HG03520 (cell line): ENCODE measurements around the gene PLEKHA7.

Experiments
- ATAC-seq: cut with Tn5 transposase; IDR thresholded peaks from one replicate; pipeline ENCODE4 v1.9.1; 2021; ENCODE audit warnings: mild to moderate bottlenecking, moderate library complexity; ENCODE audit not compliant: unreplicated experiment

The PLEKHA7 gene

GRCh38 chr11:16856022-16856471 lies 158.2 kb downstream of the PLEKHA7 start:
- ATAC-seq, result no peak

GRCh38 chr11:16854979-16855378 lies 159.2 kb downstream of the PLEKHA7 start:
- no peak for ATAC-seq

GRCh38 chr11:16853859-16854258 lies 160.4 kb downstream of the PLEKHA7 start:
- ATAC-seq, result no peak

GRCh38 chr11:16853266-16853665 lies 160.9 kb downstream of the PLEKHA7 start:
- no peak for ATAC-seq

DNA sequence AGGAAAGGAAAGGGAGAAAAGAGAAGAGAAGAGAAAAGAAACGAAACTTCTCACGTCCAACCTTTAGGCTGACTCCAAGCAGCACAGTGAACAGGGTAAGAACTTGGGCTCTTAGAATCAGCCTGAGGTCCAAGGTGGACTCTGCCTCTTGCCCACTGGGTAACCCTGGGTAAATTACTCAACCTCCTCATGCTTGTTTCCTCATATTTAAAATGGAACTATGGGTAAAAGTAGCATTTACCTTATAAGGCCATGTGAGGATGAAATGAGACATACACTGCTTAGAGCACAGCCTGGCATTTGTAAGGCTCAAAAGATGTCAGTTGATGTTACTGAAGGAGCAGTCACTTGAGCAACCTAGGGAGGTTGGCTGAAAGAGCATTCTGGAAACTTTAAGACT lies 167.9 kb downstream of the PLEKHA7 start:
- ATAC-seq, result no peak

DNA sequence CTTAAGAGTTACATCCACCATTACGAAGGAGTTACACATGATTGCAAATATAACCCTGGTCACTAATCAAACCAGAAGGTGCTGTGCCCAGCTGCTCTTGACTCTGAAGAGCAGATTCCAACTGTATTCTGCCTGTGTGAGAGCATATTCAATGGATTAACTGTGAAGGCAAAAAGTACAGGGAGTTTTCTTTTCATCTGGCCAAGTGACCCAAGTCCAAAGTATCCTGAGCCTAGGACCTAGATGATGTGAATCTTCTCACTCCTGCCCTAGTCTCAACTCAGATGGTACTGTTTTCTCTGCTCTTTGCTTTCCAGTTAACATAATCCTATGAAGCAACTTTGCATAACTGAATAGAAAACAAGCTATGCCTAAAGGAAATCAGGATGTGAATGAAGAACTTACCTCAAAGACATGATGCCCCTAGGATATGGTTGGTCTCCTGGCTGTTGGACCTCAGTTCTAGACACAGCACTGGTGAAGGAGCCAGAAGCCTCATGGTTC lies 169.9 kb downstream of the PLEKHA7 start:
- ATAC-seq, result no peak

DNA sequence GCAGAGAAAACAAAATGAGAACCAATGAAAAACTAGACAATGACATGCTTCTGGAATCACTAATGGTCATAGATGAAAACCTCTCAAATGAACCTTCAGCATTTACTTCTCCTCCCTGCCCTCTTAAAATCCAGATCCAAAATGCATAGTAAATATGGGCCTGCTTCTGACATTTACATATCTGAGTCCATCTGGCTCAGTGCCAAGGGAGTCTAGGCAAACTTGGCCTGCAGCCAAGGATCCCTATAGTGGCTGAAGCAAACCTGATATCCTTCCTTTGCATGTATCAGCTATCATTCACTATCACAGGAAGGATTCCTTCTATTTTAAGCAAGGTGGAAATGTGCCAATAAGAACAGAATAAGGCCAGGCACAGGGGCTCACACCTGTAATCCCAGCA lies 170.9 kb downstream of the PLEKHA7 start:
- ATAC-seq, result no peak

GRCh38 chr11:16841984-16842383 lies 172.2 kb downstream of the PLEKHA7 start:
- no peak for ATAC-seq

GRCh38 chr11:16841481-16841880 lies 172.7 kb downstream of the PLEKHA7 start:
- ATAC-seq, result no peak

DNA sequence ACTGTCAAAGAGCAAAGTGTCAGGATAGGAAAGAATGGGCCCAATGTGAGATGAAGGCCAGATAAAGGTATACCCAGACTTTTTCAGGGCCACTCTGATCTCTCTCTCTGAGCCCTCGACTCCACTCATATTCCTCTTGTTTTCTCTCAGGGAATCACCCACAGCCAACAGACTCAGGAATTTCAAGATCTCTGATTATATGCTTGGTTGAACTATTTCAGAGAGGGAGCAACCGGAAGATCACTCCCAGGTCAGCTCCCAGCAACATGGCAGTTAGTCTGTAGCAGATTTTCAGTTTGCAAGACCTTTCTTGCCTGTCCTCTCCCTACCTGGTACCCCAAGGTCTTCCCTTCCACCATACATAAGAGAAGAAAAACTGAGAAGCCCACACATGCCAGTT lies 173.3 kb downstream of the PLEKHA7 start:
- ATAC-seq, result no peak

DNA sequence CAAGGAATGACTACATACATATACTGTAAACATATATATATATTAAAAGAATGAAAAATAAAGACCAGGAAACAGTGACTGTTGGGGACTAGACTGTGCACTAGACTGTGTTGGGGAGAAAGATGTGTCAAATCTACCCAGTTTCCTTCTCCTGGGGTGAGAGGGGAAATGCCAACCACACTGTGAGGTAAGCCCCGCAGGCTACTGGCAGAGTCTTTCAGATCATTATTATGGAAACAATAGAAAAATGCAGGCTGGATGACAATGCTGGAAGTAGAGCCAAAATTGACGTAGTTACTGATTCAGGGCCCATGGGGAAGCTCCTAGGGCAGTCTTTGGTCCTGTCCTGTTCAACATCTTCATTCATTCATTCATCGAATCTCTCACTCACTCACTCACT lies 174.4 kb downstream of the PLEKHA7 start:
- no peak for ATAC-seq

- ATAC-seq, result no peak
Observed at GRCh38 chr11:16834384-16834783, 179.8 kb downstream of the PLEKHA7 start.

DNA sequence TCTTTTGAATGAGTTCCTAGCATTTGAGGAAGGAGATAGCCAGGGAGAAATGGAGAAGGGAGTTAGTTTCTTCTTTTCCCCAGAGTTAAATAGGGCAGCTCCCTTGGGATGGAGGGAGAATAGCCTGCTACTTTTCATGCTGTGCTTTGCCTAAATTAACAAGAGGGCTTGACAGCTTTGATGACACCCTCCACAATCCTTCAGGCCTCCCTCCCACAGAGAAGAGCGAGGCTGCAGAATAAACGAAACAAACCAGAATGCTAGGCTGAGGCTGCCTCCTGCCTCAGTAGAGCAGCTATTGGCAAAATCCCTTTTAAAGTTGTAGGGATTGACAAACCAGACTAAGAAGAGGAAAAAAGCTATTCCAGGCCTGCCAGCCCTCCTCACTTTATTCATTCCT lies 181.2 kb downstream of the PLEKHA7 start:
- no peak for ATAC-seq

- no peak for ATAC-seq
Observed at GRCh38 chr11:16832193-16832539, 182.0 kb downstream of the PLEKHA7 start.

GRCh38 chr11:16831316-16832192 lies 182.7 kb downstream of the PLEKHA7 start:
- no peak for ATAC-seq

DNA sequence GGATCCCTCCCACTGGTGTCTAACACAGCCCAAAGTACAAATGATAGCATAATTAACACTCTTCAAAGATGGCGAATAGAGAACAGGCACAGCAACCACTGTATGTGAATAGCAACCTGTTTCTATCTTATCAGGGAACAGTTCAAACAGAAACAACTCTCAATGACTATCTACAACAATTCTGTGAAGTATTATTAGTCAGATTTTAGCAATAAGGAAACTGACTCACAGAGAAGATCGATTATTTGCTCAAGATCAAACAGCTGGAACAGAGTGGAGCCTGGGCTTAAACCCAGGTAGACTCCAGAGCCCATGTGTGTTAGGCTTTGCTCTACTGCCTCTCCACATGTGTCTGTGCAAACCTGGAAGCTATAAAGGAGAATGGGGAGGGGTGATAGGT lies 187.1 kb downstream of the PLEKHA7 start:
- no peak for ATAC-seq

- no peak for ATAC-seq
Observed at GRCh38 chr11:16825968-16826367, 188.2 kb downstream of the PLEKHA7 start.

DNA sequence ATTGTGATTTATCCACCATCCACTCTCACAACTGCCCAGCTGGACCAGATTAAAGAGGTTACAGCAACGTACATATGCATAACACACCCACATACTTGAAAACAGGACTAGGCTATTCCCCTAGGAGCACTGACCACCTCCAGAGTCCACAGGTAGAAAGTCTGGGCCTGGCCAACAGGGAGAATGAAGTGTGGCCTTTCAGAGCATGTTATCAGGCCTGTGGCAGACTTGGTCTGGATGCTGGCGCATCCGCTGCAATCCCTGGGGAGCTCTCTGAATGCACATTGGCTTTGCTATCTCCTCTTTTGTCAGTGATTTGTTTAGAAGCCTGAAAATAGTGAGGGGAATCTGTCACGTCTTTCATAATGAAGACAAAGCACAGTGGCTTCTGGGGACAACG lies 189.1 kb downstream of the PLEKHA7 start:
- ATAC-seq, result no peak

- ATAC-seq, result peak; percentile 87
Observed at GRCh38 chr11:16820324-16821092, 193.7 kb downstream of the PLEKHA7 start.

DNA sequence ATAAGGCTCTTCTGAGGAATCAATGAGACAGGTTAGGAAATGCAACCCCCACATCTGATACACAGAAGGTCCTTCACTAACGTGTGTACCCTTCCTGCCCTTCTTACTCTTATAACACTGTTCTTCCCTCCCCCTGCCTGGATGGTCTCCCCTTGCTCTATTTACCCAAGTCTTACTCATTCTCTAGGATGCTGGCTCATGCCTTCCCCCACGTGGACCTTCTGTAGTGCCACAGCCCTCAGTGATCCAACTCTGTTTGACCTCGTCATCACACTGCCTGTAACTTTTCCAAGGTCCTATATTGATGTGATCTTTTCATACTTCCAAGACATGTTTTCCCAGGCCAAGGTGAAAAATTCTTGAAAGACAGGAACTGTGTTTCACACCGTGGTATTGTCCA lies 195.9 kb downstream of the PLEKHA7 start:
- no peak for ATAC-seq

GRCh38 chr11:16817351-16817750 lies 196.9 kb downstream of the PLEKHA7 start:
- no peak for ATAC-seq
